Mesenchymal stem cell (in vitro differentiated cells and primary cell): Measurements from ENCODE around the gene BRD2.

ENCODE experiments used
- DNase-seq: peaks from one replicate; pipeline ENCODE4 v3.0.0-alpha.2; 2013
- H2AFZ ChIP-seq: one replicate; pipeline ENCODE4 v1.6.1; 2013; ENCODE audit warnings: low read depth, mild to moderate bottlenecking, control low read depth, inconsistent platforms, low read length, moderate library complexity
- H2AK5ac ChIP-seq: 2 replicates; pipeline ENCODE4 v1.6.1; 2013; ENCODE audit warnings: low read length, moderate library complexity, mild to moderate bottlenecking, inconsistent platforms; ENCODE audit not compliant: severe bottlenecking
- H2BK120ac ChIP-seq: one replicate; pipeline ENCODE4 v1.6.1; 2013; ENCODE audit warnings: low read depth, mild to moderate bottlenecking, inconsistent platforms, low read length, moderate library complexity
- H2BK12ac ChIP-seq, 2 experiments: one replicate each; pipeline ENCODE4 v1.6.1; 2013; ENCODE audit warnings: inconsistent platforms in 2 of 2, low read length in 2 of 2, mild to moderate bottlenecking in 2 of 2, moderate library complexity in 2 of 2, control low read depth in 1 of 2
- H2BK15ac ChIP-seq: one replicate; pipeline ENCODE4 v1.6.1; 2013; ENCODE audit warnings: mild to moderate bottlenecking, low read depth, inconsistent platforms; ENCODE audit not compliant: poor library complexity, severe bottlenecking
- H2BK5ac ChIP-seq: 2 replicates; pipeline ENCODE4 v1.6.1; 2013; ENCODE audit warnings: low read depth, mild to moderate bottlenecking, low read length, control low read depth, inconsistent platforms; ENCODE audit not compliant: poor library complexity, severe bottlenecking
- H3K14ac ChIP-seq, 2 experiments: one replicate each; pipeline ENCODE4 v1.6.1; 2013; ENCODE audit warnings: inconsistent platforms in 2 of 2, low read length in 2 of 2, control low read depth in 1 of 2, mild to moderate bottlenecking in 1 of 2, moderate library complexity in 1 of 2
- H3K18ac ChIP-seq, 2 experiments: one replicate each; pipeline ENCODE4 v1.6.1; 2013; ENCODE audit warnings: inconsistent platforms in 2 of 2, low read length in 2 of 2, control low read depth in 1 of 2, low read depth in 1 of 2, mild to moderate bottlenecking in 1 of 2
- H3K23ac ChIP-seq, 2 experiments: one replicate each; pipeline ENCODE4 v1.6.1; 2013; ENCODE audit warnings: inconsistent platforms in 2 of 2, low read length in 2 of 2, mild to moderate bottlenecking in 2 of 2, moderate library complexity in 2 of 2, control low read depth in 1 of 2
- H3K27ac ChIP-seq: 2 replicates; pipeline ENCODE4 v1.5.1; 2013; ENCODE audit warnings: mild to moderate bottlenecking, moderate library complexity, low read length, control low read depth, inconsistent platforms; ENCODE audit not compliant: poor library complexity, severe bottlenecking
- H3K27me3 ChIP-seq, 2 experiments: 2 replicates each; pipeline versions ENCODE4 v1.6.1 to v1.7.0; 2013; ENCODE audit warnings: low read length in 2 of 2, mild to moderate bottlenecking in 2 of 2, moderate library complexity in 2 of 2, control low read depth in 1 of 2, inconsistent platforms in 1 of 2; ENCODE audit not compliant: control insufficient read depth in 1 of 2, insufficient read depth in 1 of 2
- H3K36me3 ChIP-seq, 2 experiments: 2 replicates each; pipeline versions ENCODE4 v1.6.1 to v1.7.0; 2013; ENCODE audit warnings: low read length in 2 of 2, control low read depth in 1 of 2, inconsistent platforms in 1 of 2, low read depth in 1 of 2, mild to moderate bottlenecking in 1 of 2; ENCODE audit not compliant: insufficient read depth in 2 of 2, control insufficient read depth in 1 of 2
- H3K4ac ChIP-seq, 2 experiments: one replicate each; pipeline ENCODE4 v1.6.1; 2013; ENCODE audit warnings: inconsistent platforms in 2 of 2, low read length in 2 of 2, mild to moderate bottlenecking in 2 of 2, moderate library complexity in 2 of 2, control low read depth in 1 of 2, low read depth in 1 of 2
- H3K4me1 ChIP-seq: 2 replicates; pipeline ENCODE4 v1.6.1; 2013; ENCODE audit warnings: low read depth, low read length, control low read depth; ENCODE audit not compliant: control insufficient read depth, insufficient read depth
- H3K4me2 ChIP-seq: 2 replicates; pipeline ENCODE4 v1.6.1; 2013; ENCODE audit warnings: low read length, mild to moderate bottlenecking, inconsistent platforms; ENCODE audit not compliant: poor library complexity, severe bottlenecking
- H3K4me3 ChIP-seq, 2 experiments: 2 replicates each; pipeline versions ENCODE4 v1.5.1 to v1.7.0; 2013; ENCODE audit warnings: low read length in 2 of 2, mild to moderate bottlenecking in 2 of 2, control low read depth in 1 of 2, low read depth in 1 of 2; ENCODE audit not compliant: insufficient read depth in 1 of 2
- H3K79me1 ChIP-seq: replicated peaks from 2 replicates; pipeline ENCODE4 v1.6.1; 2013; ENCODE audit warnings: mild to moderate bottlenecking, control low read depth, low read length, inconsistent platforms; ENCODE audit not compliant: poor library complexity, severe bottlenecking
- H3K9ac ChIP-seq: 2 replicates; pipeline ENCODE4 v1.7.0; 2013; ENCODE audit warnings: mild to moderate bottlenecking, low read length, moderate library complexity
- H3K9me3 ChIP-seq: 2 replicates; pipeline ENCODE4 v1.7.0; 2013; ENCODE audit warnings: mild to moderate bottlenecking, low read length; ENCODE audit not compliant: control insufficient read depth
- H4K8ac ChIP-seq: one replicate; pipeline ENCODE4 v1.6.1; 2013; ENCODE audit warnings: inconsistent platforms, mild to moderate bottlenecking, low read length, moderate library complexity
- H4K91ac ChIP-seq: one replicate; pipeline ENCODE4 v1.6.1; 2013; ENCODE audit warnings: mild to moderate bottlenecking, low read length, inconsistent platforms
- WGBS: methylation state at CpG from one replicate; pipeline ENCODE4 v1.1.7; 2013; ENCODE audit warnings: mixed read lengths; 5-methylcytosine and 5-hydroxymethylcytosine counted together

BRD2 gene

GRCh38 chr6:32976334-32977069, 8.1 kb downstream of the BRD2 start:
- no peak overlapping the region for H4K8ac ChIP-seq
- H2BK120ac ChIP-seq: no peak overlapping the region
- peaks cover 21% of the 10 kb centered on the region for H3K4me1 ChIP-seq
- no peak overlapping the region for H2AFZ ChIP-seq
- no peak overlapping the region for H2BK15ac ChIP-seq
- no peak overlapping the region for H2AK5ac ChIP-seq
- no peaks in the 10 kb centered on the region for H3K9me3 ChIP-seq
- H3K4me3 ChIP-seq: peak overlapping the region in 1 of 2 experiments; percentile 93
- H3K4ac ChIP-seq: no peak overlapping the region
- DNase-seq: no peak
- no peak overlapping the region for H2BK5ac ChIP-seq
- H2BK12ac ChIP-seq: no peak overlapping the region
- peak overlapping the region in 1 of 2 experiments; percentile 53 for H3K14ac ChIP-seq
- peak overlapping the region; percentile 96 for H3K9ac ChIP-seq
- peak overlapping the region; percentile 45 for H3K4me2 ChIP-seq
- no peak overlapping the region for H3K27ac ChIP-seq
- peaks cover 62 to 89% of the 10 kb centered on the region in 2 experiments for H3K36me3 ChIP-seq
- 94% methylated on average over 7 of the region's 7 CpGs for WGBS
- H4K91ac ChIP-seq: no peak overlapping the region
- no peaks in the 10 kb centered on the region for H3K79me1 ChIP-seq
- H3K23ac ChIP-seq: peak overlapping the region in 1 of 2 experiments; percentile 49
- no peaks in the 10 kb centered on the region for H3K27me3 ChIP-seq
- no peak overlapping the region for H3K18ac ChIP-seq

- H2BK5ac ChIP-seq: no peak overlapping the region
- H3K4me3 ChIP-seq: peak overlapping the region in 1 of 2 experiments; percentile 46
- peak overlapping the region; percentile 96 for H3K9ac ChIP-seq
- H2BK120ac ChIP-seq: no peak overlapping the region
- no peak overlapping the region for H4K8ac ChIP-seq
- peaks cover 64 to 98% of the 10 kb centered on the region in 2 experiments for H3K36me3 ChIP-seq
- H3K27ac ChIP-seq: no peak overlapping the region
- H2BK15ac ChIP-seq: no peak overlapping the region
- no peak for DNase-seq
- no peak overlapping the region for H2AFZ ChIP-seq
- 90% methylated on average over 10 of the region's 10 CpGs for WGBS
- H3K23ac ChIP-seq: no peak overlapping the region
- no peak overlapping the region for H4K91ac ChIP-seq
- H3K4ac ChIP-seq: no peak overlapping the region
- H3K14ac ChIP-seq: no peak overlapping the region
- H3K4me1 ChIP-seq: peaks cover 21% of the 10 kb centered on the region
- no peaks in the 10 kb centered on the region for H3K9me3 ChIP-seq
- no peak overlapping the region for H2AK5ac ChIP-seq
- H3K18ac ChIP-seq: no peak overlapping the region
- no peaks in the 10 kb centered on the region for H3K79me1 ChIP-seq
- H2BK12ac ChIP-seq: no peak overlapping the region
- H3K27me3 ChIP-seq: no peaks in the 10 kb centered on the region
- H3K4me2 ChIP-seq: no peak overlapping the region
These were observed 9.0 kb downstream of the BRD2 start for GRCh38 chr6:32977272-32977952.

GRCh38 chr6:32977953-32978324, 9.5 kb downstream of the BRD2 start:
- H3K79me1 ChIP-seq: no peaks in the 10 kb centered on the region
- WGBS: 95% methylated on average over 6 of the region's 7 CpGs
- peaks cover 58 to 98% of the 10 kb centered on the region in 2 experiments for H3K36me3 ChIP-seq
- H2AFZ ChIP-seq: no peak overlapping the region
- no peak overlapping the region for H2AK5ac ChIP-seq
- no peak overlapping the region for H3K4ac ChIP-seq
- H4K91ac ChIP-seq: no peak overlapping the region
- H3K4me2 ChIP-seq: no peak overlapping the region
- H2BK5ac ChIP-seq: no peak overlapping the region
- H3K14ac ChIP-seq: no peak overlapping the region
- H2BK12ac ChIP-seq: no peak overlapping the region
- H3K27ac ChIP-seq: no peak overlapping the region
- peak overlapping the region in 1 of 2 experiments; percentile 46 for H3K4me3 ChIP-seq
- H3K18ac ChIP-seq: no peak overlapping the region
- H3K27me3 ChIP-seq: no peaks in the 10 kb centered on the region
- no peak overlapping the region for H2BK120ac ChIP-seq
- H3K9ac ChIP-seq: peak overlapping the region; percentile 96
- no peaks in the 10 kb centered on the region for H3K9me3 ChIP-seq
- peaks cover 21% of the 10 kb centered on the region for H3K4me1 ChIP-seq
- no peak overlapping the region for H4K8ac ChIP-seq
- no peak overlapping the region for H3K23ac ChIP-seq
- DNase-seq: no peak
- no peak overlapping the region for H2BK15ac ChIP-seq

GRCh38 chr6:32979720-32980487, 11.5 kb downstream of the BRD2 start:
- Histone ChIP-seq H3K14ac (no peak overlapping the region), H3K79me1 (no peaks in the 10 kb centered on the region), H3K4me3 (no peak overlapping the region), H3K36me3 (peaks cover 51 to 95% of the 10 kb centered on the region in 2 experiments), H3K4ac (no peak overlapping the region), H2BK5ac (no peak overlapping the region), H3K27me3 (no peaks in the 10 kb centered on the region), H2AFZ (no peak overlapping the region), H2BK120ac (no peak overlapping the region), H3K18ac (no peak overlapping the region), H2BK12ac (no peak overlapping the region), H3K23ac (no peak overlapping the region), H4K8ac (no peak overlapping the region), H3K4me1 (peaks cover 21% of the 10 kb centered on the region), H3K4me2 (no peak overlapping the region), H3K9ac (peak overlapping the region; percentile 27), H3K9me3 (no peaks in the 10 kb centered on the region), H3K27ac (no peak overlapping the region), H2BK15ac (no peak overlapping the region), H2AK5ac (no peak overlapping the region), H4K91ac (no peak overlapping the region)
- DNase-seq: no peak
- 94% methylated on average over 12 of the region's 12 CpGs for WGBS
